Forelimb muscle (tissue), 1 donor: ENCODE results near the gene KCND1. TPM values are rescaled to one million over a fixed set of nuclear protein-coding genes. Genes with fewer than 3 reads are reported as not detected.

Source experiments
- DNase-seq: peaks from one replicate; pipeline ENCODE4 v3.0.0-alpha.2; 2013; ENCODE audit warnings: low read depth
- polyA plus RNA-seq: library from polyadenylated mRNA; unstranded; fragments of 120-200 nt; gene quantifications from one replicate; pipeline ENCODE4 v1.2.1, GENCODE V29; 2013; ENCODE audit not compliant: insufficient read length

Gene KCND1
- polyA plus RNA-seq, 1 donor, result 1.2 TPM

GRCh38 chrX:48913605-48914366, 57.9 kb downstream of the KCND1 start:
- no peak for DNase-seq

GRCh38 chrX:48911412-48912182, 60.0 kb downstream of the KCND1 start, which contains the start of gene SLC35A2:
TSS of gene SLC35A2 (minus strand) at chrX:48911646. CDS start at chrX:48911636, 10 bp downstream.
- no peak for DNase-seq

Other genes starting within 250 kb of the KCND1 start
- not detected for gene GLOD5, start 210.1 kb downstream of the KCND1 start, polyA plus RNA-seq
- 0.22 TPM for gene GATA1, start 185.3 kb downstream of the KCND1 start, polyA plus RNA-seq
- 94.3 TPM for gene HDAC6, start 169.8 kb downstream of the KCND1 start, polyA plus RNA-seq
- 0.16 TPM for gene ERAS, start 145.3 kb downstream of the KCND1 start, polyA plus RNA-seq
- not detected for gene PCSK1N, start 136.2 kb downstream of the KCND1 start, polyA plus RNA-seq
- 37.2 TPM for gene TIMM17B, start 74.1 kb downstream of the KCND1 start, polyA plus RNA-seq
- 64.5 TPM for gene PQBP1, start 73.9 kb downstream of the KCND1 start, polyA plus RNA-seq
- 15.0 TPM for gene SLC35A2, start 60.2 kb downstream of the KCND1 start, polyA plus RNA-seq
- gene PIM2, start 52.8 kb downstream of the KCND1 start, polyA plus RNA-seq, result 2.1 TPM
- gene OTUD5, start 14.2 kb downstream of the KCND1 start, polyA plus RNA-seq, result 35.3 TPM
- gene GRIPAP1, start 30.4 kb upstream of the KCND1 start, polyA plus RNA-seq, result 25.0 TPM
- 21.6 TPM for gene TFE3, start 71.5 kb upstream of the KCND1 start, polyA plus RNA-seq
- gene CCDC120, start 87.2 kb upstream of the KCND1 start, polyA plus RNA-seq, result 4.2 TPM
- gene PRAF2, start 102.2 kb upstream of the KCND1 start, polyA plus RNA-seq, result 19.8 TPM
- 34.4 TPM for gene WDR45, start 108.0 kb upstream of the KCND1 start, polyA plus RNA-seq
- gene GPKOW, start 151.9 kb upstream of the KCND1 start, polyA plus RNA-seq, result 19.0 TPM
- 1.9 TPM for gene MAGIX, start 190.9 kb upstream of the KCND1 start, polyA plus RNA-seq
- 179 TPM for gene PLP2, start 200.1 kb upstream of the KCND1 start, polyA plus RNA-seq
- 3.6 TPM for gene PRICKLE3, start 214.5 kb upstream of the KCND1 start, polyA plus RNA-seq
- 1.0 TPM for gene SYP, start 228.3 kb upstream of the KCND1 start, polyA plus RNA-seq